K562 (cell line): ENCODE measurements around the gene CHI3L1. TPM values are rescaled to one million over a fixed set of nuclear protein-coding genes. Genes with fewer than 3 reads are reported as not detected.
"Not testable (repeated sequence)": the region's sequence is repeated elsewhere in the genome, so short reads cannot be mapped to it uniquely, and the experiment has no call there.

ENCODE experiments used
- ATAC-seq: fragments of 200-7000 bp; cut with Tn5 transposase; 3 replicates; pipeline ENCODE4 v1.9.1; 2020; ENCODE audit warnings: moderate library complexity
- BruUV-seq: library from RNA; stranded (reverse); fragments of 400-500 nt; replicated peaks from 2 replicates; lab custom pipeline; 2021; lab: Mats Ljungman, UMichigan
- CTCF ChIA-PET: fragments of 300-600 bp; formaldehyde crosslinking; extraction: SDS; loops from one replicate; lab custom pipeline; 2021; ENCODE audit warnings: low intra/inter-chr PET ratio; lab: Yijun Ruan, JAX
- POLR2A ChIA-PET: fragments of 300-600, 350-650 bp; sonication (Branson Sonifier 250); formaldehyde crosslinking; extraction: SDS; loops from one replicate; lab custom pipeline; 2021; ENCODE audit warnings: antibody characterized with exemption, inconsistent platforms; lab: Yijun Ruan, JAX
- DNase-seq, 4 experiments: peaks; one replicate each; pipeline versions ENCODE4 v3.0.0 to v3.0.0-alpha.2; 2011 to 2018; ENCODE audit warnings: low spot score in 3 of 4, mixed read lengths in 3 of 4; ENCODE audit errors: extremely low read depth in 1 of 4
- FAIRE-seq: peaks from 2 replicates; lab custom pipeline; 2011; peaks lifted over from hg19 to GRCh38; lab: Jason Lieb, UNC
- H2AFZ ChIP-seq: 2 replicates; pipeline ENCODE4 v1.6.0; 2011; ENCODE audit warnings: low read depth, low read length, control low read depth, inconsistent platforms
- H3K27ac ChIP-seq: fragments of 200-600 bp; 3 replicates; pipeline ENCODE4 v1.8.0; 2011; ENCODE audit warnings: low read depth, mild to moderate bottlenecking, control low read depth, inconsistent platforms, low read length, moderate library complexity, mixed read lengths; ENCODE audit errors: extremely low read depth
- H3K27me3 ChIP-seq, 2 experiments: fragments of 300-600 bp in 1 of 2; 2 replicates in 1 of 2; 3 replicates in 1 of 2; pipeline versions ENCODE4 v1.6.0 to v1.8.0; 2011; ENCODE audit warnings: inconsistent platforms in 2 of 2, low read length in 2 of 2, mild to moderate bottlenecking in 1 of 2, mixed read lengths in 1 of 2, moderate library complexity in 1 of 2; ENCODE audit not compliant: control insufficient read depth in 2 of 2, insufficient read depth in 2 of 2
- H3K36me3 ChIP-seq: fragments of 300-600 bp; 3 replicates; pipeline ENCODE4 v1.8.0; 2011; ENCODE audit warnings: mild to moderate bottlenecking, low read length, inconsistent platforms; ENCODE audit not compliant: control insufficient read depth, insufficient read depth
- H3K4me1 ChIP-seq, 2 experiments: fragments of 200-600 bp in 1 of 2; replicated peaks in 1 of 2; 2 replicates in 1 of 2; 3 replicates in 1 of 2; pipeline versions ENCODE4 v1.5.1 to v1.8.0; 2011; ENCODE audit warnings: inconsistent platforms in 2 of 2, low read length in 2 of 2, mild to moderate bottlenecking in 1 of 2, mixed read lengths in 1 of 2, moderate library complexity in 1 of 2; ENCODE audit not compliant: control insufficient read depth in 2 of 2, insufficient read depth in 2 of 2
- H3K4me2 ChIP-seq: 2 replicates; pipeline ENCODE4 v1.6.1; 2011; ENCODE audit warnings: low read length, control low read depth, inconsistent platforms, mixed read lengths; ENCODE audit not compliant: insufficient read depth
- H3K4me3 ChIP-seq: fragments of 200-600 bp; sonication (generic), shearing (Covaris generic); 2 replicates; pipeline ENCODE4 v1.5.1; 2016; ENCODE audit warnings: control low read depth, inconsistent platforms
- H3K79me2 ChIP-seq: fragments of 200-600 bp; 3 replicates; pipeline ENCODE4 v1.8.0; 2011; ENCODE audit warnings: low read length, inconsistent platforms; ENCODE audit not compliant: control insufficient read depth, insufficient read depth
- H3K9ac ChIP-seq, 2 experiments: 2 replicates each; pipeline versions ENCODE4 v1.6.0 to v1.6.1; 2011; ENCODE audit warnings: low read depth in 2 of 2, low read length in 2 of 2, control low read depth in 1 of 2, inconsistent platforms in 1 of 2, mild to moderate bottlenecking in 1 of 2, mixed read lengths in 1 of 2; ENCODE audit not compliant: insufficient read depth in 1 of 2
- H3K9me1 ChIP-seq: one replicate; pipeline ENCODE4 v1.6.0; 2011; ENCODE audit warnings: inconsistent platforms, mild to moderate bottlenecking, low read length, moderate library complexity; ENCODE audit not compliant: control insufficient read depth, insufficient read depth
- H3K9me3 ChIP-seq: replicated peaks from 2 replicates; pipeline ENCODE4 v1.5.1; 2011; ENCODE audit warnings: low read depth, low read length, inconsistent platforms; ENCODE audit not compliant: control insufficient read depth, insufficient read depth
- H4K20me1 ChIP-seq: replicated peaks from 2 replicates; pipeline ENCODE4 v1.6.1; 2011; ENCODE audit warnings: low read length, inconsistent platforms, mixed read lengths; ENCODE audit not compliant: control insufficient read depth, insufficient read depth
- CBX3 ChIP-seq, 2 experiments: IDR thresholded peaks; 1 replicate in 1 of 2; 2 replicates in 1 of 2; pipeline ENCODE4 v1.6.1; 2012; ENCODE audit warnings: inconsistent platforms in 2 of 2, low read length in 2 of 2, borderline replicate concordance in 1 of 2, control low read depth in 1 of 2
- CBX5 ChIP-seq: IDR thresholded peaks from 2 replicates; pipeline ENCODE4 v1.6.1; 2014; ENCODE audit warnings: low read depth, borderline replicate concordance
- FOXA1 ChIP-seq: fragments of 450-650 bp; IDR thresholded peaks from 2 replicates; pipeline ENCODE4 v1.6.1; 2016; ENCODE audit warnings: mild to moderate bottlenecking, borderline replicate concordance
- KAT7 ChIP-seq: sonication (generic); formaldehyde crosslinking; IDR thresholded peaks from 2 replicates; pipeline ENCODE4 v1.8.0; 2022; ENCODE audit warnings: missing genetic modification reagents, mild to moderate bottlenecking, borderline replicate concordance
- SMARCA4 ChIP-seq: fragments of 450-650 bp; IDR thresholded peaks from 2 replicates; pipeline ENCODE4 v1.6.1; 2016
- SRSF9 ChIP-seq: fragments of 200-400 bp; formaldehyde crosslinking; IDR thresholded peaks from 2 replicates; pipeline ENCODE4 v1.6.1; 2017; ENCODE audit warnings: low read depth, low read length, borderline replicate concordance
- ZFX ChIP-seq: sonication (generic); formaldehyde crosslinking; IDR thresholded peaks from 2 replicates; pipeline ENCODE4 v1.8.0; 2022; ENCODE audit warnings: mild to moderate bottlenecking, missing genetic modification reagents, moderate library complexity
- ZNF121 ChIP-seq: sonication (generic); formaldehyde crosslinking; conservative IDR thresholded peaks from 2 replicates; pipeline ENCODE4 v1.8.0; 2022; ENCODE audit warnings: missing genetic modification reagents
- ZNF133 ChIP-seq: fragments of 250-450 bp; sonication (Bioruptor Pico); IDR thresholded peaks from 2 replicates; pipeline ENCODE4 v1.4.0; 2020; ENCODE audit warnings: mild to moderate bottlenecking
- ZNF212 ChIP-seq: fragments of 450-650 bp; formaldehyde crosslinking; IDR thresholded peaks from 2 replicates; pipeline ENCODE4 v1.4.0; 2020; ENCODE audit warnings: mild to moderate bottlenecking
- ZNF384 ChIP-seq: IDR thresholded peaks from 2 replicates; pipeline ENCODE4 v1.6.1; 2012; ENCODE audit warnings: low read depth, low read length, improper control_type of control experiment
- ZNF444 ChIP-seq: fragments of 250-450 bp; sonication (Bioruptor Pico); IDR thresholded peaks from 2 replicates; pipeline ENCODE4 v1.4.0; 2020; ENCODE audit warnings: mild to moderate bottlenecking, moderate library complexity
- ZNF699 ChIP-seq: fragments of 250-450 bp; sonication (Bioruptor Pico); IDR thresholded peaks from 2 replicates; pipeline ENCODE4 v1.8.0; 2021; ENCODE audit warnings: mild to moderate bottlenecking, moderate library complexity; ENCODE audit not compliant: insufficient replicate concordance
- WGBS: fragments of 100-300 bp; shearing (Covaris generic); methylation state at CpG from one replicate; pipeline ENCODE4 v1.1.6; 2016; ENCODE audit warnings: low coverage, mixed read lengths; ENCODE audit not compliant: insufficient coverage; ENCODE audit errors: missing lambda C conversion rate; 5-methylcytosine and 5-hydroxymethylcytosine counted together
- in situ Hi-C: fragments of 300-500 bp; cut with MboI; formaldehyde crosslinking; loops from 4 replicates; pipeline ENCODE4 v1.15.0; 2018; ENCODE audit warnings: inconsistent platforms, mixed read lengths
- intact Hi-C: fragments of 100-400 bp; cut with micrococcal nuclease; formaldehyde crosslinking; loops from 2 replicates; pipeline ENCODE4 v1.14.2; 2022
- polyA plus RNA-seq, 8 experiments: library from polyadenylated mRNA; depleted of rRNA in 4 of 8; stranded (reverse) in 5 of 8; unstranded in 3 of 8; fragments of >200 nt; fragmentation: Nextera tagmentation in 2 of 8; fragmentation: Illumina TruSeq in 1 of 8; extraction: Ambion mirVana in 2 of 8; extraction: Trizol in 1 of 8; gene quantifications; 2 replicates each; pipeline versions ENCODE4 v1.2.1 to v1.2.3, GENCODE V29; 2011 to 2014; ENCODE audit warnings: inconsistent platforms in 1 of 8, missing spikeins in 1 of 8
- total RNA-seq, 7 experiments: library from RNA; depleted of rRNA in 6 of 7; stranded (reverse); fragments of >200 nt in 6 of 7; fragmentation: Illumina TruSeq in 2 of 7; extraction: Trizol in 2 of 7; gene quantifications; 2 replicates each; pipeline versions ENCODE4 v1.2.1 to v1.2.3, GENCODE V29; 2011 to 2021; ENCODE audit warnings: low replicate concordance in 1 of 7
- TF ChIP-seq, protein P1 (sequence below): fragments of 450-650 bp; formaldehyde crosslinking; IDR thresholded peaks from 2 replicates; pipeline ENCODE4 v1.4.0; 2020; ENCODE audit warnings: mild to moderate bottlenecking, moderate library complexity

The CHI3L1 gene
- total and polyA plus RNA-seq, 9 of the 15 experiments (the other 6 are each of a cell fraction or from before 2014, with no cell fraction given) = not detected

DNA sequence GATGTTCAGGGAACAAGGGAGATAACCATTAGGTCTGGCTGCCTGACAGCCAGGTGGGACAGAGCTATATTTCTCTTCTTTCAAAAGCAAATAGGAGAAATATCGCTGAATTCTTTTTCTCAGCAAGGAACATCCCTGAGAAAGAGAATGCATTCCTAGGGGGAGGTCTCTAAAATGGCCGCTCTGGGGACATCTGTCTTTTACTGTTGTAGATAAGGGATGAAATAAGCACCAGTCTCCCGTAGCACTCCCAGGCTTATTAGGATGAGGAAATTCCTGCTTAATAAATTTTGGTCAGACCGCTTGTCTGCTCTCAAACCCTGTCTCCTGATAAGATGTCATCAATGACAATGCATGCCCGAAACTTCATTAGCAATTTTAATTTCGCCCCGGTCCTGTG lies 48.4 kb upstream of the CHI3L1 start:
- H3K4me3 ChIP-seq, H3K4me2 ChIP-seq, DNase-seq, FAIRE-seq, intact Hi-C loops, H3K9me1 ChIP-seq, H4K20me1 ChIP-seq, H3K27ac ChIP-seq, in situ Hi-C loops, BruUV-seq, H3K79me2 ChIP-seq, H3K4me1 ChIP-seq, CTCF ChIA-PET, H3K36me3 ChIP-seq, H2AFZ ChIP-seq, ATAC-seq, H3K9ac ChIP-seq, H3K9me3 ChIP-seq: not testable (repeated sequence)
- H3K27me3 ChIP-seq = peaks cover 0 to 17% of the 10 kb centered on the region in 2 experiments; a peak in 2 of 5 replicates
- 5% methylated on average over 7 of the region's 7 CpGs for WGBS
- TF ChIP-seq CBX5 (peak; percentile 83), CBX3 (IDR thresholded peaks at IDR 0.05; ENCODE audit: borderline replicate concordance in 1 of 2, low read length in 2 of 2) (0 out of 3 replicates have a peak, but pooled peaks of 1 of the 2 experiments have one; percentile 32)
- POLR2A ChIA-PET = interaction anchor here (0.8 to 1.0 kb wide), 2 partner anchors 19 to 222 kb away, joined by 3 read pairs; no protein-coding TSS in a partner anchor

DNA sequence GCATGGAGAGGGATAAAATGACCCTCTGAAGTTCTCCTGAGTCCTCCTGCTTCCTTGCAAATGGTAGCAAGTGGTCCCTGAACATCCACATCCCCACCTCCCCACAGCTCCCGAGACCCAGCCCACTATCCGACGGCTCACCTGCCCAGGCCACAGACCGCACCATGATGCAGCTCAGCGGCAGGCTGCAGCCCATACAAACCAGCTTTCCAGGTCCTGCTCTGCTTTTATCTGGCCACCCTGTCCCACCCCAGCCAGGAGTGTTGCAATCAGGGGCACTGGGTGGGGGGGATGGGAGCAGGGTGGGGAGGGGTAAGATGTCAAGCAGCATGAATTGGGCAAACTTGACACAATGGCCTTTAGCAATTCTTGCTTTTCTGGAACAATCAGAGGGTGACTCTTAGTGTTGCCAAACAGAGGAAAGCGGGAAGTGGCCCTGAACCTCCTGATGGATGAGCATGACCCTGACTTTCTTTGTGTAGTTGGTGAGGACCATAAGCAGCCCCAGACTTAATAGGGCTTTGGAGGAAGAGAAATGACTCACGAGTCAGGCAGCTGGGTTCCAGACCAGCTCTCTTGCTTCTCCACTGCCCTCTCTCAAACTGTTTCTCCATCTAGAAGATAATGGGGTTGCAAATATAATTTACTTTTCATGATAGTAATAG lies 43.1 kb upstream of the CHI3L1 start, which contains the start of gene CHIT1:
Gene CHIT1, minus strand, starts transcription at position 203 of the 665 bp plus-strand sequence. Its CDS starts 37 bp downstream, at position 166.
- Histone ChIP-seq H2AFZ (no peak within 1 kb of the TSS), H3K4me1 (no peaks in the 10 kb centered on the region), H3K9ac (no peak within 1 kb of the TSS), H3K4me3 (no peak within 1 kb of the TSS), H3K27ac (no peak within 1 kb of the TSS), H3K9me1 (no peaks in the 10 kb centered on the region), H3K4me2 (no peak within 1 kb of the TSS), H4K20me1 (no peaks in the 10 kb centered on the region; the same call in 1 of the 2 replicates), H3K27me3 (peaks cover 15 to 60% of the 10 kb centered on the region in 2 experiments; a peak in 4 of 5 replicates), H3K9me3 (no peaks in the 10 kb centered on the region), H3K79me2 (no peaks in the 10 kb centered on the region), H3K36me3 (no peaks in the 10 kb centered on the region)
- BruUV-seq = no TSS peak
- FAIRE-seq (no peak), ATAC-seq (no peak), DNase-seq (no peak)
- WGBS = 0% methylated on average over 7 of the region's 7 CpGs
- intact Hi-C loops = no loop called here
- in situ Hi-C loops = no loop called here
- TF ChIP-seq FOXA1 = no peak
- TF ChIP-seq SRSF9 = no peak
- TF ChIP-seq ZNF699 (CRISPR knock-in tag) = no peak
- TF ChIP-seq, protein P1, sequence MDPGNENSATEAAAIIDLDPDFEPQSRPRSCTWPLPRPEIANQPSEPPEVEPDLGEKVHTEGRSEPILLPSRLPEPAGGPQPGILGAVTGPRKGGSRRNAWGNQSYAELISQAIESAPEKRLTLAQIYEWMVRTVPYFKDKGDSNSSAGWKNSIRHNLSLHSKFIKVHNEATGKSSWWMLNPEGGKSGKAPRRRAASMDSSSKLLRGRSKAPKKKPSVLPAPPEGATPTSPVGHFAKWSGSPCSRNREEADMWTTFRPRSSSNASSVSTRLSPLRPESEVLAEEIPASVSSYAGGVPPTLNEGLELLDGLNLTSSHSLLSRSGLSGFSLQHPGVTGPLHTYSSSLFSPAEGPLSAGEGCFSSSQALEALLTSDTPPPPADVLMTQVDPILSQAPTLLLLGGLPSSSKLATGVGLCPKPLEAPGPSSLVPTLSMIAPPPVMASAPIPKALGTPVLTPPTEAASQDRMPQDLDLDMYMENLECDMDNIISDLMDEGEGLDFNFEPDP (CRISPR knock-in tag) = no peak
- TF ChIP-seq ZNF384 = no peak
- no peak for TF ChIP-seq KAT7 (CRISPR knock-in tag)
- no peak for TF ChIP-seq ZNF133
- no peak for TF ChIP-seq ZNF121 (CRISPR knock-in tag)
- TF ChIP-seq ZNF444 (CRISPR knock-in tag) = no peak
- no peak for TF ChIP-seq ZFX (CRISPR knock-in tag)
- TF ChIP-seq SMARCA4 = no peak
- TF ChIP-seq ZNF212 (CRISPR knock-in tag) = no peak
- POLR2A ChIA-PET = no interaction called here
- CTCF ChIA-PET = no interaction called here
